Astrocyte (in vitro differentiated cells and primary cell): ENCODE measurements around the gene ZNF346.

Source experiments
- EZH2 ChIP-seq: IDR thresholded peaks from 2 replicates; pipeline ENCODE4 v1.6.1; 2012; ENCODE audit warnings: mild to moderate bottlenecking, low read length, inconsistent platforms; ENCODE audit not compliant: insufficient read depth
- TF ChIP-seq, protein P1 (sequence below): IDR thresholded peaks from 2 replicates; pipeline ENCODE4 v1.5.1; 2011; ENCODE audit warnings: low read depth, mild to moderate bottlenecking, inconsistent platforms, low read length, moderate library complexity; ENCODE audit not compliant: insufficient read depth

DNA sequence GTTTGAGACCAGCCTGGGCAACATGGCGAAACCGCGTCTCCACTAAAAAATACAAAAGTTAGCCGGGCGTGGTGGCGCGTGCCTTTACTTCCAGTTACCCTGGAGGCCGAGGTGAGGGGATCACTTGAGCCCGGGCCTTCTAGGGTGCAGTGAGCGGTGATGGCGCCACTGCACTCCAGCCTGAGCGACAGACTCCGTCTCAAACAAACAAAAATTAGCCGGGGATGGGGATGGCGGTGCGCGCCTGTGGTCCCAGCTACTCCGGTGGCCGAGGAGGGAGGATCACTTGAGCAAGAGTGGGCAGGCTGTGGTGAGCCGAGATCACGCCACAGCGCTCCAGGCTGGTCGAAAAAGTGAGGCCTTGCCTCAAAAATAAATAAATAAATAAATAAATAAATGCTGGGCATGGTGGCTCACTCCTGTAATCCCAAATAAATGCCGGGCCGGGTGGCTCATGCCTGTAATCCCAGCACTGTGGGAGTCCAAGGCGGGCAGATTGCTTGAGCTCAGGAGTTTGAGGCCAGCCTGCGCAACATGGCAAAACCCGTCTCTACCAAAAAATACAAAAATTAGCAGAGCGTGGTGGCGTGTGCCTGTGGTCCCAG lies 95.0 kb downstream of the ZNF346 start:
- no peak for TF ChIP-seq EZH2
- TF ChIP-seq, protein P1, sequence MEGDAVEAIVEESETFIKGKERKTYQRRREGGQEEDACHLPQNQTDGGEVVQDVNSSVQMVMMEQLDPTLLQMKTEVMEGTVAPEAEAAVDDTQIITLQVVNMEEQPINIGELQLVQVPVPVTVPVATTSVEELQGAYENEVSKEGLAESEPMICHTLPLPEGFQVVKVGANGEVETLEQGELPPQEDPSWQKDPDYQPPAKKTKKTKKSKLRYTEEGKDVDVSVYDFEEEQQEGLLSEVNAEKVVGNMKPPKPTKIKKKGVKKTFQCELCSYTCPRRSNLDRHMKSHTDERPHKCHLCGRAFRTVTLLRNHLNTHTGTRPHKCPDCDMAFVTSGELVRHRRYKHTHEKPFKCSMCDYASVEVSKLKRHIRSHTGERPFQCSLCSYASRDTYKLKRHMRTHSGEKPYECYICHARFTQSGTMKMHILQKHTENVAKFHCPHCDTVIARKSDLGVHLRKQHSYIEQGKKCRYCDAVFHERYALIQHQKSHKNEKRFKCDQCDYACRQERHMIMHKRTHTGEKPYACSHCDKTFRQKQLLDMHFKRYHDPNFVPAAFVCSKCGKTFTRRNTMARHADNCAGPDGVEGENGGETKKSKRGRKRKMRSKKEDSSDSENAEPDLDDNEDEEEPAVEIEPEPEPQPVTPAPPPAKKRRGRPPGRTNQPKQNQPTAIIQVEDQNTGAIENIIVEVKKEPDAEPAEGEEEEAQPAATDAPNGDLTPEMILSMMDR = no peak
